A549 treated with RU486 at 1 μM for 4 hours (cell line): Measurements from ENCODE around the gene COL9A1. TPM values are rescaled to one million over a fixed set of nuclear protein-coding genes. Genes with fewer than 3 reads are reported as not detected.

Experiments
- total RNA-seq: library from RNA; stranded (reverse); fragments of 200-300 nt; extraction: Qiagen RNA extraction; gene quantifications from 5 replicates; pipeline ENCODE4 v1.2.3, GENCODE V29; 2022; ENCODE audit warnings: low read depth

COL9A1 gene
- not detected in 5 replicates for total RNA-seq

DNA sequence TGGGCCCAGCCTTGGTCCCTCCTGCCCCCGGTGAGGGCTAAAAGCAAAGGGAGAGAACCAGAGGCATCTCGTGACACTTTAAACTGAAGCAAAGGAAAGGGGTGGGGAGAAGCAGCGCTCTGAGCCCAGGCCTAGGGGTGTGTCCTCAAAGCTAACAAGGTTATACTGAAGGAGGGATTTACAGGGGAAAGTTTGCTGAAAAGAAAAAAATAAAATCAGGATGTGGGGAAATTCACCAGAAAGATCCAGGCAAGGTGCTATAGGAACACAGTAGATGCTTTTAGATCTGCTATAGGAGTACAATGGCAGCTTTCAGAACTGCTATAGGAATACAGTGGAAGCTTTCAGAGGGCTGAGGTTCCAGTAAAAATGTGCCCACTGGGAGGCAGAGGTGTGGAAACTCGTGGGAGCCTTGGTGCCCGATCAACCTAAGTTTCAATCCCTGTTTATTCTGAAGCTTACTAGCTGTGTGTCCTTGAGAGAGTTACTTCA, at the start of gene COL9A1:
COL9A1 (minus strand) TSS at position 51 of the 492 bp plus-strand sequence. CDS start 160 bp downstream, outside the sequence.

Other genes starting within 250 kb of the COL9A1 start
- 2.9 to 10.8 TPM (median 9.5 TPM) in 5 replicates for gene FAM135A, start 110.4 kb upstream of the COL9A1 start, total RNA-seq